Medulla oblongata (tissue), 1 donor: Measurements from ENCODE around the gene GRID2IP.

Source experiments
- DNase-seq: peaks from one replicate; pipeline ENCODE4 v3.0.0-alpha.2; 2015; ENCODE audit errors: extremely low spot score

The GRID2IP gene

DNA sequence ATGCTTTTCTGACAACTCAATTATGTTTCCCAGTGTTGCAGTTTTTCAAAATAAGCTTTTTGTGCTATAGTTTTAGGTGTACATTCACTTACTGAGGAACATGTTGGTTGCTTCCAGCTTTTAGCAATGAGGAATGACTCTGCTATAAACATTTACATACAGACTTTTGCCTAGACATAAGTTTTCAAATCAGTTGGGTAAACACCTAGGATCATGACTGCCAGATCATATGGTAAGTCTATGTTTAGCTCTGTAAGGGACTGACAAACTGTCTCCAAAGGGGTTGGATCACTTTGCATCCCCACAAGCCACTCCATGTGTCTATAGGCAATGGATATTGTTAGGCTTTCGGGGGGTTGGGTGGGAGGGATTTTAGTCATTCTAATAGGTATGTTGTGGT, 10.8 kb upstream of the GRID2IP start:
- DNase-seq = no peak

DNA sequence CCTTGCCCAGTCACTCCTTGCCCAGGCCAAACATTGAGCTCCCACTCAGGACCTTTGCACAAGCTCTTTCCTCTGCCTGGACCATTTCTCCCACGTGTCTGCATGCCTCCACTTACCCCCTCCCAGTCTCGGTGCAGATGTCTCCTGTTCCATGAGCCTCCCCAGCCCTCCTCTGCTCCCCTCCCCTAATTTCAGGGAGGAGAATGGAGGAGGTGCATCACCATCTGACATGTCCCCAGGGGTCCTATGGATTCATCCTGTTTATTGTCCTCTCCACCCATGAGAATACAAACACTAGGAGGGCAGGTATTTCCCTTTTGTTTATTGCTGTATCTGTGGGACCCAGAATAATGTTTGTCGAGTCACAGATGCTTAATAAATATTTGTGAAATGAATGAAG, 8.6 kb upstream of the GRID2IP start:
- no peak for DNase-seq

DNA sequence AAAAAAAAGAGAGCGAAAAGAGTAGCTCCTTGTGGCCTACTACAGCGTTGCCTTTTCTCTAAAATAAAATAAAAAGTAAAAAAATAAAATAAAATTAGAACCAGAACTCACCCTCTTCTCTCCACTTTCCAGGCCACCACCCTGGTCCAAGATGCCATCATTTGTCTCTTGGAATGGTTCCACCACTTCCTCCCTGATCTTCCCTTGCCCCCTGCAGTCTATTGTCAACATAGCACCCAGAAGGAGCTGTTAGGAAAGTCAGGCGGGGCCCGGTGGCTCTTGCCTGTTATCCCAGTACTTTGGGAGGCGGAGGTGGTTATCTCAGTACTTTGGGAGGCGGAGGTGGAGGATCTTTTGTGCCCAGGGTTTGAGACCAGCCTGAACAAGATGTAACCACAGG, 7.6 kb upstream of the GRID2IP start:
- peak; percentile 54 for DNase-seq

DNA sequence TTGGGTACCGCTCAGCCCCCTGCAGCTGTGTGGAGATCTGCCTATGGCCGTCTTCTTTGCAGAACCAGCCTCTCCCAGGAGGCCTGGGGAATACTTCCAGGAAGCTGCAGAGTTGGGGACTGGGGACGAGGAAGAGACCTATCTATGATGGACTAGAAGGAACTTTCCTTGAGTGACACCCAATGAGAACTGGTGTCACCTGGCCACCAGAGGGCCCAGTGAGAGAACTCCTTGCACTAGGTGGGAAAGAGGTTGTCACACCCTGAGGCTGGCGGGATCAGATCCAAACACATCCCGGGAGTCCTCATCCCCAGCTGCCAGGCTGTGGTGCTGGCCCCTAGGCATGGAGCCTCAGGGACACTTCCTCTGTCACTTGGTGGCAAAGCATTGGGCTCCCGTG, 4.9 kb upstream of the GRID2IP start:
- DNase-seq = no peak

DNA sequence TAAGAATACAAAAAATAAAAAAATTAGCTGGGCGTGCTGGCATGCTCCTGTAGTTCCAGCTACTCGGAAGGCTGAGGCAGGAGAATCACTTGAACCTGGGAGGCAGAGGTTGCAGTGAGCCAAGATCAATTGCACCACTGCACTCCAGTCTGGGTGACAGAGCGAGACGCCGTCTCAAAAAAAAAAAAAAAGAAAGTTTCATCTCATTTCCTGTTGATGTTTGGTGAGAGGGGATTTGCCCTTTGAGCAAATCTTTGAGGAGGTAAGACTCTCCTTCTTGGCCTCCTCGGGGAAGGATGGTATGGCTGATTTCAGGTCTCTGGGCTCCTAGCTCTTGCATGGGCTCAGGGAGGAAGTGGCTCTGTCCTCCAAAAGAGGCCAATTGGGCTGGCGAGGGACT, 3.6 kb upstream of the GRID2IP start:
- DNase-seq = no peak

DNA sequence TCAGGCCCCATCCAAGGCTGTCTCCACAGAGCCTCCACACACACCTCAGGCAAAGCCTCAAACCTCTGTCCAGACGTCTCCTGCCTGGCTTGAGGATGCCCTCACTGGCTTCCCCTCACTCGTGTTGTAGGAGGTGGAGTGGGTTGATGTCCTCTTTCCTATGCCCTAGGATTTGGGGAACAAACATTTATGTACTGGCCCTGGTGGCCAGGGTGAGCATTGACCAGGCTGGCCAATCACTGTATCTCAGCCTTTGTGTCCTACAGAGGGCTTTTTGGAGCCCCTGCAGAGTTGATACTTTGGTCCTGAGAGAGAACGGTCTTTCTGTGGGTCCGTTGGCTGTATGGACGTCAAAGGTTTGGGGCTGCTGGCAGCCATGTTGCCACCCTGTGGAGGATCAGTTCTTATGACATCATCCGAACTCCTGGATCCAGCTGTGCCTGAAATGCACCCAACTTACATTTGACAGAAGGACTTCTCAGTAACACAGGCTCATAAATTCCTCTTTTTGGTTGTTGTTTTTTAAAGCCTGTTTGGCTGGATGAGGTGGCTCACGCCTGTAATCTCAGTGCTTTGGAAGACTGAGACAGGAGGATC, 2.3 kb upstream of the GRID2IP start:
- DNase-seq = no peak

DNA sequence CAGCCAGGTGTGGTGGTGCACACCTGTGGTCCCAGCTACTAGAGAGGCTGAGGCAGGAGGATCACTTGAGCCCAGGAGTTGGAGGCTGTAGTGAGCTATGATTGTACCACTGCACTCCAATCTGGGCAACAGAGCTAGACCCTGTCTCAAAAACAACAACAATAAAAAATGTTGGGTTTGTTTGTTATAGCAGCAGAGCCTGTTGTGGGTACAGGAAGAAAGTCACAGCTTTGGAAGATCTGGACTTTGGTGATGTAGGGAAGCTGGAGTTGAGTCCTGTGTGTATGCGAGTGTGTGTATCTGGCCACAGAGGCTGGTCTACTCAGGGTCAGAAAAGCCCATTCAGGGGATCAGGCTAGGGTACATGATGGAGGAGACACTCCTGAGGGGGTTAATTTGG, 3.9 kb downstream of the GRID2IP start:
- DNase-seq = no peak

DNA sequence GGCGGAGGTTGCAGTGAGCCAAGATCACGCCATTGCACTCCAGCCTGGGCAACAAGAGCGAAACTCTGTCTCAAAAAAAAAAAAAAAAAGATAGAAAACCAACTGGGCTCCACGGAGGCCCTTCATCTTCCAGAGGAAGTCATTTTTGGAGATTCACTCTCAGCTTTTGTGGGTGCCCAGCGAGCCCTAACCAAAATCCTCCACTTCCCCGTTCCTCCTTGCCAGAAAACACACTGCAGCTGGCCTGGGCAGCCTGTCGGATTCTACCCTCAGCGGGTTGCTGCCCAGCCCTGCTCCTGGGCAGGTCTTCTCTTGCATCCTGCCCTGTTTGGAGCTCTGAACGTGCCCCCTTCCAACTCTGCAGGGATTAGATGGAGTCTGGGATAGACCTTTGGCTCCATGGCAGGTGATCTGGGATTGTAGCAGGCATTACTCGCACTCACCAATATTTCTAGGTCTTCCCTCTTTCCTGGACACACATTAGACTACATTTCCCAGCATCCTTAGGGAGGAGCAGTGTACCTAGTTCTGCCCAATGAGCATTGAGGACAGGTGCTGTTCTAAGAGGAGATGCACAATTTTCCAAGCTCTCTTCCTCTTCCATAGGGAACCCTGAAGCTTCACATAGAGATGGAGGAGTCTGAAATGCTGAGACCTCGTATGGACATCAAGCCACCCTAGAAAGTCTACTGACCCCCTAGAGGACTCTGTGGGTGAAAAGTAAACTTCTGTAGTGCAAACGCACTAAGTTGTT, 4.6 kb downstream of the GRID2IP start:
- no peak for DNase-seq

DNA sequence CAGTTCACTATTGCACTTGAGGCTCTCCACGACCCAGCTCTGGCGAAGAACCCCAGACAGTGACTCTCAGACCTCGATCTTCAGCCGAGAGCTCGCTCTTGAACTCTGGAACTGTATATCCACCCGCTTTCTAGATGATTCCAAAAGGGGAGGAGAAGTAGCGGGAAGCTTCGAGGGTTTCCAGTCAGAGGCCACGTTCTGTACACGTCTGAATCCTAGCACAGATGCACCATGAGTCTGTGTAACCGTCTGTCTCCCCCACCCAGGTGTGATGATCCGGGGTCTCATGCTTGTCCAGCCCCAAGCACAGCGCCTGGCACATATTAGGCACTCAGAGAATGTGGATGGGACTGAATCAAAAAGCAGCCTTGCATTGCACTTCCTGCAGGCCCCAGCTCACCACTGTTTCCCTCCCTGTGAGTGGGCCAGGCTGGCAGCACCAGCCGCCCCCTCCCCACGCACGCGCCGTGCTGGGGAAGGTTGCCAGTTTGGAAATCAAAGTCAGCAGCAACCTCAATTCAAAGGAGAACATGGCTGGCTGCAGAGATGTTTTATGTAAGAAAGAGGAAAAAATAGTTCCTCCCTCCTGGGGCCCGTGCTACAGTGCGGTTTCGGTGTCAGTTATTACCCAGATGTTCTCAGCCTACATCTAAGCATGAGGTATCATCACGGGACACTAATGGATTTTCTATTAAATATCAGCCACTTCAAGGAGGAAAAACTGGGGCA, 5.7 kb downstream of the GRID2IP start:
- DNase-seq = no peak

DNA sequence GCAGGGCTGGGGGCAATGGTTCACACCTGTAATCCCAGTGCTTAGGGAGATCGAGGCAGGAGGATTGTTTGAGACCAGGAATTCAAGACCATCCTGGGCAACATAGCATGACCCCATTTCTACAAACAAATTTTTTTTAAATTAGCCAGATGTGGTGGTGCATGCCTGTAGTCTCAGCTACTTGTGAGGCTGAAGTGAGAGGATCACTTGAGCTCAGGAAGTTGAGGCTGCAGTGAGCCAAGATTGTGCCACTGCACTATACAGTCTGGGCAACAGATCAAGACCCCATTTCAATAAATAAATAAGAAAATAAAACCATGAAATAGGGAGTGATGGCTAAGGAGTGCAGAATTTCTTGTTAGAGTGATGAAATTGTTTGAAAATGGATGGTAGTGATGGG, 8.9 kb downstream of the GRID2IP start:
- no peak for DNase-seq

DNA sequence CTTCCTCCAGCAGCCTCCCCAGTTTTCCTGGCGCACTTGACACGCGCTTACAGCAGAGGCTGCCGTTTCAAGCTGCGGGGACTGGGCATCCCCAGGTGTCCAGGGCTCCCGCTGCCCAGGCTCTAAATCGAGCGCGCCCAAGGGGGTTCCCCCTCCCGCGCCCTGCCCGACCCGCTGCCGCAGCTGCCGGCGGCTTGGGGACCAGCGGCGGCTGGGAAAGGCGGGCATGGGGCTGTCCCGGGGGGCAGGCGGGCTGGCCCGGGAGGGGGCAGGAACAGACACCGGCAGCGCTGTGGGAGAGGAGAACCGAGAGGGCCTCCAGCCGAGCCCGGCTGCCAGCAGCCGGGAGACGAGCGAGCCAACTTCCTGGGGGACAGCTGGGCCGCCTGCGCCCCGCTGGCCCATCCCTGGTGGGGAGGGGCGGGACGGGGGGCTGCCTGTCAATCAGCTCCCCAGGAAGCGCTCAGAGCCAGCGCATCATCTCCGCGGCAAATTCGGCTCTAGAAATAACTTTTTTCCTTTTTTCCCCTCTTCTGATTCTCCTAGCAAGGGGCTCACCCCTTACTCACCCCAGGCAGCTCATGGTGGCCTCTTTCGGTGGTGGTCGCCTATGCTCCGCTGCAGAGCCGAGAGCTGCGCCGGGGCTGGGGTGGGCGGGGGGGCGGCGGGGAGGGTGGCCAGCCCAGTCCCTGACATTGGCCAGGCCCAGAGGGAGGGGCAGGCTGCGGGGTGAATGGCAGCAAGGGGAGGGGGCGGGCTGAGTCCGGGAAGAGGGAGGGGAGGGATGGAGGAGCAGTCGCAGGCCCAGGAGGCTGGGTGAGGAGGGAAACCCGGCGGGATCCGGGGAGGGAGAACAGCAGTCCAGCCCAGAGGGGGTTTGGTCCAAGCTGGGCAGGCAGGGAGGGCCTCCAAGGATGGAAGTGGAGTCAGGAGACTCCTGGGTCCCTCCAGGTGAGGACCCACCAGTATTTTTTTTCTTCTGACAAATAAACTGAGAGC, 14.7 kb downstream of the GRID2IP start:
- DNase-seq = peak; percentile 18

DNA sequence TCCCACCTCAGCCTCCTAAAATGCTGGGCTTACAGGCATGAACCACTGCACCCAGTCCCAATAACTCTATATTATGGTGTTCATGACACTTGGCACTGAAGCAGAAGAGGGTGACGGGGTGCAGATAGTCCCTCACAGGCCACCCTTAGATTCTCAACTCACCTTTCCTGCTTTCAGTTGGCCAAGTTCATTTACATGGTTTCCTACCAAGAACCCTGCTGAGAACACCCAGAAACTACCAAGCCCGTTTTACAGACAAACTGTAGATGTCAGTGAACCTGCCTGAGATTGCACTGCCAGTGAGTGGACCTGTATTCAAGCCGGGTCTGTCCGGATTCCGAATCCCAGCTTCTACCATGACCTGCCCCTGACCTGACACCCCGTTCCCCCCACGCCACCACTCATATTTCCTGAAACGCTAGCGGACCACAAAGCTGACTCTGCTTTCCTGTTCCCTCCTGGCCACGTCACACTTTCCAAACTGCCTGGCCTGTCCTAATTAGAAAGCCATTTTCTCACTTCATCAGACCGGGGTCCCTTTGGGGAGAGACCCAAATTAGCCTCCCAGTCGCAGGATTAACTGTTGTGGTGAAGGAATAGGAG, 17.3 kb downstream of the GRID2IP start:
- no peak for DNase-seq

DNA sequence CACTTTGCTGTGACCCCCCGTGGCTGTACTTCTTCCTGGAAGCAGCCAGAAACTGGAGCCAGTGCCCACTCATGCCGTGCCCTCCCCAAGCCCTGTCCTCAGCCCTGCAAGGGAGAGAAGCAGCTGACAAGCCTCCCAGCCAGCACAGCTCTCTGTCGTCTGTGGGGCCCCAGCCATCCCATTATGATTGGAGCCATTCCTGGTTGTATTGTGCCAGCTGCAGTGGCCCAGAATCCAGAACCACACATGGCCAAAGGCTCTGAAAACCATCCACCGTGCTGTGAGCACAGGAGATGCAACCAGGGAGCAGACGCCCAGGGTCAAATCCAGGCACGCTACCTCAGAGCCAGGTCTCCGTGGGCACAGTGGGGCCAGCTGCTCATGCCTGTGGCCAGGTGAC, 18.7 kb downstream of the GRID2IP start:
- DNase-seq = peak; percentile 34

DNA sequence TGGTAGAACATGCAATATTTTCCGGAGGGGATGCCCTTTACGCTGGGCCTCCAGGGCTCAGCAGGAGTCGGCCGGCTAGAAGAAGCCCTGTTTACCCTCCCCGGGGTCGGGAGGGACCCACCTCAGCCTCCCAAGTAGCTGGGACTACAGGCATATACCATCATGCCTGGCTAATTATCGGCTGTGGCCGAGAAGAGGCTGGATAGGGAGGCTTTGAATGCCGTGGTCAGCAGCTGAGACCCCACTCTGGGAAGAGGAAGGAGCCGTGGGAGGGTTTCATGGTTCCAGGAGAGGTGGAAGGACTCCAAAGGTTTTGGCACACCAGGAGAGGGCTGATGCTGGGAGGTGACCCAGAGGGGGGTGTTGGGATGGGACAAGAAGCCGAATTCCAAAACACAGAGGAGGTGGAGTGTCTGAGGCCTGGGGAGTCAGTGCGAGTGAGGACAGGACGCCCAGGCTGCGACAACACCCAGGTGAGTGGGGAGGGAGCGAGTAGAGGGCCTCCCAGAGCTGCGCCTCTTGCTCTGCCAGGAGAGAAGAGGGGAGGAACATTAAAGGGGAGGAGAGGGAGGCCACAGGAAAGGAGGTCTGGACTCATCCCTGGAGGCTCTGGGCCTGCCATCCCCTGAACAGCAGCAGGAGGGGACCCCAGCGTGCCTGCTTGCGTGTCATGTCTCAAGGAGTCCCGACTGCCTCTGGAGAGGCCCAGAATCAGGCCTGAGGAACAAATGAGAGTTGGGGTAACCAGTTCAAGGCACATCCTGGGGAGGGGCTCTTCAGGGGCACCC, 19.6 kb downstream of the GRID2IP start:
- DNase-seq = no peak

DNA sequence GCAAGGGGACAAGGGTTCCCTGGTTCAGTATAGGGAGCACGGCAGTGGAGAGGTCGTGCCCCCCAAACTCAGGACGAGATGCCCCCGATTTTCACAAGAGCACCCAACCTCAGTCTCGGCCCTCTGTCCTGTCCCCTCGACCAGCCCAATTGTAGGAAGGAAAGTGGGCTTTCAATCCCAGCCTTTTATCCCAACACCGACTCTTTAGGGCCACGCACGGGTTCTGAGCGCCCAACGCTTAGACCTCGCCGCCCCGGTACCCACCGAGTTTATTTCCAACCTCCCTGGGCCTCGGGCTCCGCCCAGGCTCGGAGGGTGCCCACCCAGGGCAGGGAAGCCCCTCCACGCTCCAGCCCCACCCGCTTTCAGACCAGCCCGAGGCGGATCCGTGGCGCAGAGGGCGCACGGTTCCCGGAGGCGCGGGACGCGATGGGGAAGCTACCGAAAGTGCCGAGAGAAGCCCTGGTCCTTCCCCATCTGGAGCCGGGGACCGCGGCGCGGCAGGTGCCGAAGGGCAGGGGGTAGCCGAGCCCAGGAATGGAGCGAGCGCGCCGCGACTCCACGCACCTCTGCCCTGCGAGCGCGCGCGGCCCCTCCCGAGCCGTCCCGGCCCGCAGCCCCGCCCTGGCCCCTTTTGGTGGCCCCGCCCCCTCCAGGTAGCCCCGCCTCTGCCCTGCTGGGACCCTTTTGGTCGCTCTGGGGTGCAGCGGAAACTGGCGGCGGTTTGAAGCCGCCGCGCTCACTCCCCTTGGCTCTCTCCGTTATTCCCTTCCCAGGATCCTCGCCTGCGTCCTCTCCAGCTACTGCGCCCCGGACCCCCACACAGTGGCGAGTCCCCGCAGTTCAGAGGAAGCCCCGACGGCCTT, 20.4 kb downstream of the GRID2IP start:
- no peak for DNase-seq

DNA sequence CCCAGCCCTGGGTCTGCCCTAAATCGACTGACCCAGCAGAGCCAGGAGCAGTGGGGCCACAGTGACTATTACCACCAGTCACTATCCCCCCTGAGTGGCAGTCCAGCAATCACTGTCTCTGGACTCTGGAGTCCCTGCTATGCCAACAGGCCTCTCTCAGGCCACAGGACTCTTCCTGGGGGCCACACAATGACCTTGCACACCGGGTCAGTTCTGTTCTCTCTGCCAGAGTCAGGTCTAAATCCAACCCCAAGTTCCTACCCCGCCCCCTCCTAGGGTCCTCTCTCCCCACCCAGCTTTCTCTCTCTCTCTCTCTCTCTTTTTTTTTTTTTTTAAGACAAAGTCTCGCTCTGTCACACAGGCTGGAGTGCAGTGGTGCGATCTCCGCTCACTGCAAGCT, 21.6 kb downstream of the GRID2IP start:
- DNase-seq = no peak

DNA sequence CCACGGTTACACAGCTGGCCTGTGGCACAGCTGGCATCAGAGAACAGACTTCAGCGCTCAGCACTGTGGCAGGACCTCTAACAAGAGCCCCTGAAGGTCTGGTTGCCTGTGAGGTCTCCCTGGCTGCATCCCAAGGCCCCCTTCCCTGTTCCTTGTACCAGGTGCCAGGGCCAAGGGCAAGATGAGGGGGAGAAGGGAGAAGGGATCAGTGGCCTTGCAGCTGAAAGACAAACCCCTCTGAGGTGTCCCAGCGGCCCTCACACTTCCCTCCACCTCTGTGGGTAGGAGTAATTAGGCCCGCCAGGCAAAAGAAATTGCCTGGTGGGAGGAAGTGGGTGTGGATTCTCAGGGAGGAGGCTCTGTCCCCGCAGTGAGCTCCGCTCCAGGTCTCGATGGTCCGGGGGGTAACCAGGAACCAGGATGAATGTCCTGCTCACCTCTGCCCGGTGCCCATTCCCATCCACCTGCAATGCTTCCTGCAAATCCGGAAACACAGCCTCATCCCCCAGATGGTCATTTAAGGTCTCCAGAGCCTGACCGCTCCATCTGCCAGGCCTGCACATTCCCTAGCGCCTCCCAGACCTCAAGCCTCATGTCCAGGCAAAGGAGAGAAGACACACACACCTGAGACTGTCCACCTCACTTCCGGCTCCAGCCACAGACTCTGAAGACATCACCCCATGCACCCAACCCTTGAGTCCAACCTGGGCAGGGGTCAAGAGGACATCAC, 22.7 kb downstream of the GRID2IP start:
- no peak for DNase-seq

DNA sequence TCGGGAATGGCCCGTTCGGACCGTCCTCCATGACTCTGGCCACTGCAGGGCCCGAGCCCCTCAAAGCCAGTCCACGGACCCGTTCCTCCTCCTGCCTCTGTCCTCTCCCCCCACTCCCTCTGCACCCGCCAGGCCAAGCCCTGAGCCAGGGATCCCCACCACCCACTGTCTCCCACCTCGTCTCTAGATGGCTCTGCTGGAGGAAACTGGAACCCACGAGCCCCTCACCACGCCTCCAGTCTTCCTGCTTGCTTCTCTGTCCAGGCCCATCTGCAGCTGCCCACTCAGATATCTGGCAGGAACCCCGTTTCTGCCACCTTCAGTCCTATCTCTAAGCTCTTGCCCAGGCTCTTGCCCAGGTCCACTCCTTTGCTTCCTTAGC, 24.3 kb downstream of the GRID2IP start:
- DNase-seq = no peak
